Type B pancreatic cell (in vitro differentiated cells): ENCODE results near the gene SLC22A23. TPM values are rescaled to one million over a fixed set of nuclear protein-coding genes. Genes with fewer than 3 reads are reported as not detected.

Source experiments
- DNase-seq: peaks from one replicate; pipeline ENCODE4 v3.0.0; 2021; ENCODE audit warnings: mixed read lengths; ENCODE audit not compliant: unreplicated experiment; ENCODE audit errors: extremely low spot score
- H3K27ac Mint-ChIP-seq: 2 replicates; pipeline ENCODE4 v1.8.0; 2021; ENCODE audit warnings: mild to moderate bottlenecking, mixed read lengths
- H3K27me3 Mint-ChIP-seq: 2 replicates; pipeline ENCODE4 v1.8.0; 2021; ENCODE audit warnings: mixed read lengths
- H3K36me3 Mint-ChIP-seq: 2 replicates; pipeline ENCODE4 v1.8.0; 2021; ENCODE audit warnings: mixed read lengths
- H3K4me1 Mint-ChIP-seq: one replicate; pipeline ENCODE4 v1.8.0; 2021; ENCODE audit warnings: mixed read lengths; ENCODE audit not compliant: unreplicated experiment
- H3K4me3 Mint-ChIP-seq: 2 replicates; pipeline ENCODE4 v1.8.0; 2021; ENCODE audit warnings: mild to moderate bottlenecking, mixed read lengths
- H3K9me3 Mint-ChIP-seq: 2 replicates; pipeline ENCODE4 v1.8.0; 2021; ENCODE audit warnings: mixed read lengths
- total RNA-seq: library from RNA; stranded (reverse); gene quantifications from 2 replicates; pipeline ENCODE4 v1.2.1, GENCODE V29; 2021; ENCODE audit warnings: low replicate concordance
- TF ChIP-seq, protein P1 (sequence below): fragments of 200-600 bp; sonication (generic); conservative IDR thresholded peaks from 2 replicates; pipeline ENCODE4 v1.5.0; 2021; ENCODE audit warnings: antibody characterized with exemption, mild to moderate bottlenecking

Gene SLC22A23
- total RNA-seq, 1 donor from 2014 or later: 36.6 TPM

DNA sequence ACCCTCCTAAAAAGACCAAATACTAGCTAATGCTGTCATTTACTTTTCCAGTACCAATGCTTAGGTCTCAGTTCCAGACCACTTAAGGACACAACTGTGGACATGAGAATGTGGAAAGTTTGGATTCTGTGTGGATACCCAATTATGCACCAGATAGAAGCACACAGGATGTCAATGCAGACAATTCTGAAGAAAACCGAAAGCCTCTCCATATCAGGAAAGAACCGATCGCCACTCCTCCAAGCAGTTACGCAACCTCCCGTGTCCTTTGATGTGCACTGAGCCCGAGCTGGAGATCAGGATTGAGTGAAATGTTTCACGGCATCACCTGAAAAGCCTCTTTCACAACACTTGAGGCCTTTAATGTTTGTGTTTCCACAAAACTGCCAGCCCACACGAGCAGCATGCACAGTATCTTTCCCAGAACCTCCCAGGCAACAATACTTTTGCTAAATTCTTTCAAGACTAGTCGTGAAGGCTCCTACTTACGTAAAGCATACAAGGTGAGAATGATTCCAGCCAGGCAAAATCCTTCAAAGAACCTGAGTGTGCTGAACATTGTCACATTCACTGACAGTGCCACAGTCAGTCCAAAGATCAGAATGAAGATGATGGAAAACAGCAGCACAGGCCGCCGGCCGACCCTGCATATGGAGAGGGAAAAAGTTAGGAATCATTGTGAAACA is 47.0 kb downstream of the SLC22A23 start:
- Mint-ChIP-seq H3K9me3 (peaks cover 9% of the 10 kb centered on the region), H3K27ac (peak overlapping the region; percentile 87), H3K27me3 (no peaks in the 10 kb centered on the region), H3K4me1 (peaks cover 45% of the 10 kb centered on the region), H3K36me3 (peaks cover 39% of the 10 kb centered on the region), H3K4me3 (peak overlapping the region; percentile 57)
- DNase-seq: no peak
- TF ChIP-seq, protein P1, sequence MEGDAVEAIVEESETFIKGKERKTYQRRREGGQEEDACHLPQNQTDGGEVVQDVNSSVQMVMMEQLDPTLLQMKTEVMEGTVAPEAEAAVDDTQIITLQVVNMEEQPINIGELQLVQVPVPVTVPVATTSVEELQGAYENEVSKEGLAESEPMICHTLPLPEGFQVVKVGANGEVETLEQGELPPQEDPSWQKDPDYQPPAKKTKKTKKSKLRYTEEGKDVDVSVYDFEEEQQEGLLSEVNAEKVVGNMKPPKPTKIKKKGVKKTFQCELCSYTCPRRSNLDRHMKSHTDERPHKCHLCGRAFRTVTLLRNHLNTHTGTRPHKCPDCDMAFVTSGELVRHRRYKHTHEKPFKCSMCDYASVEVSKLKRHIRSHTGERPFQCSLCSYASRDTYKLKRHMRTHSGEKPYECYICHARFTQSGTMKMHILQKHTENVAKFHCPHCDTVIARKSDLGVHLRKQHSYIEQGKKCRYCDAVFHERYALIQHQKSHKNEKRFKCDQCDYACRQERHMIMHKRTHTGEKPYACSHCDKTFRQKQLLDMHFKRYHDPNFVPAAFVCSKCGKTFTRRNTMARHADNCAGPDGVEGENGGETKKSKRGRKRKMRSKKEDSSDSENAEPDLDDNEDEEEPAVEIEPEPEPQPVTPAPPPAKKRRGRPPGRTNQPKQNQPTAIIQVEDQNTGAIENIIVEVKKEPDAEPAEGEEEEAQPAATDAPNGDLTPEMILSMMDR: no peak

DNA sequence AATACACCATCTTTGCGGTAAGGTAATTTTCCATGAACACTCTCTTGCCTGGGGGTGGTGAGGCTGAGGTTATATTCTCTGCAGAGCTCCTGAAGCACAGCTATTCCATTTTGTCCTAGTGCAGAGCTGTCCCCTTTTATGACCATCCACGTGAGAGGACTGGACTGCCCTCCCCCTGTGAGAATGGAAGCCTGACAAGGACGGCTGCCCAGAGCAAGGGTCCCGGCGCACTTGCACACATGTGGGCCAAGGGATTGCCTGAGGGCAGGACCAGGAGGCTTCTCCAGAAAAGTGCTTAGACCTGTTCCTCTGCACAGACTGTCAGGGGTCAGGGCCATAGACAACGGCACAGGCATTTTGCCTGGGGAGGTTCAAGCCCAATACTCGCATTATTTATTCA is 48.2 kb downstream of the SLC22A23 start:
- no peak for DNase-seq
- H3K27ac Mint-ChIP-seq: peak overlapping the region; percentile 87
- TF ChIP-seq, protein P1: no peak
- H3K4me3 Mint-ChIP-seq: no peak overlapping the region
- peaks cover 9% of the 10 kb centered on the region for H3K9me3 Mint-ChIP-seq
- no peaks in the 10 kb centered on the region for H3K27me3 Mint-ChIP-seq
- H3K36me3 Mint-ChIP-seq: peaks cover 37% of the 10 kb centered on the region
- peaks cover 47% of the 10 kb centered on the region for H3K4me1 Mint-ChIP-seq

DNA sequence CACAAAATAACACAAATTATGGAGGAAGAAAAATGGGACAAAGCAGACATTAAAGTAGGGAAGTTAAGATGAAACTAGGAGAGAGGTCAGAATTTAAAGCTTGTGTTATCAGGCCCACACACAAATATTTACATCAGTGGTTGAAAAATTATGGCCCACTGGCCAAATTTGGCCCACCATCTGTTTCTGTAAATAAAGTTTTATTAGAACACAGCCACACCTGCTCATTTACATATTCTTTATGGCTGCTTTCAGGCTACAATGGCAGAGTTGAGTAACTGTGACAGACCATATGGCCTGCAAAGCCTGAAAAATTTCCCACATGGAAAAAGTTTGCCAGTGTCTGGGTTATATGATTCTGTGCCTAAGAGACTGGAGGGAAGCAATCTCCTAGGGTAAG is 49.0 kb downstream of the SLC22A23 start:
- H3K36me3 Mint-ChIP-seq: peaks cover 30% of the 10 kb centered on the region
- no peak overlapping the region for H3K27ac Mint-ChIP-seq
- H3K4me3 Mint-ChIP-seq: no peak overlapping the region
- H3K4me1 Mint-ChIP-seq: peaks cover 53% of the 10 kb centered on the region
- no peak for DNase-seq
- TF ChIP-seq, protein P1: no peak
- H3K9me3 Mint-ChIP-seq: peaks cover 8% of the 10 kb centered on the region
- no peaks in the 10 kb centered on the region for H3K27me3 Mint-ChIP-seq

DNA sequence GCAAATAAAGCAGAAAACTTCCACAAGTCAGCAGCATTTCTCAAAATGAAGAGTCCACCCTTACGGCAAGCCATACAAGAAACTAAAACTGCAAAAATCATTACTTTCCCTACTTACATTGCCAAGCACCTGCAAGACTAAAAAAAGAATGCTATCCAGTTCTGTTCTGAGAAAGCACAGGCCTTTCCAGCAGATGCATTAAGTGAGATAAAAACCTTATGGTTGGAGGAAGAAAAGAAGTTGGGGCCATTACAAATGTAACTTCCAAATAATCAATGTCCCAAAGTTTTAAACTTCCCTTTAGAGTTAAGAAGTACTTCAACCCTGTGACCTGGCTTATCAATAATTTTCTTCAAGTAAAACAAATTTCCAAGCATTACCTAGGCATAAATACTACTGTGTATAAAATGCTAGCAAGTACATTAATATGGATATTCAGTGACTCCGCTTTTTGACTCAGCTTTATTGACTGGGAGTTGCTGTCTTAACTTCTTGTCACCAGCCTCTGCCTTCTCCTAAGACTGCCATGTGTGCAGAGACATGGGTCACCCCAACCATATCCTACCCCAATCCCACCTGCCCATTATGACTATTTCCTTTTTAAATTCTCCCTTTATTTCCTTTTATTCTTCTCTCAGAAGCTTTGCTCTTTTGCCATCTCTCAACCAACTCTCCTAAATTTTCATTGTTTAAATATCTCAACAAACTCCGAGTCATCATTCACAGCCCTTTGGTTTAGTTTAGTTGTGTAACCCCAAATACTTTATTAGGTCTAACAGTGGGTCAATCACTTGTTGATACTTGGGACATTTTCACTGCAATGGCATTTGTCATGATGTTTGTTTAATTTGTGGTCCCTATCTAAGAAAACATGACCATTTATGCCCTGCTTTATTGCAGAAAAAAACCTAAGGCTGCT is 49.7 kb downstream of the SLC22A23 start:
- Mint-ChIP-seq H3K36me3 (peaks cover 30% of the 10 kb centered on the region), H3K9me3 (peaks cover 4% of the 10 kb centered on the region), H3K4me1 (peaks cover 58% of the 10 kb centered on the region), H3K4me3 (no peak overlapping the region), H3K27ac (peak overlapping the region; percentile 52), H3K27me3 (no peaks in the 10 kb centered on the region)
- TF ChIP-seq, protein P1: no peak
- DNase-seq: no peak

DNA sequence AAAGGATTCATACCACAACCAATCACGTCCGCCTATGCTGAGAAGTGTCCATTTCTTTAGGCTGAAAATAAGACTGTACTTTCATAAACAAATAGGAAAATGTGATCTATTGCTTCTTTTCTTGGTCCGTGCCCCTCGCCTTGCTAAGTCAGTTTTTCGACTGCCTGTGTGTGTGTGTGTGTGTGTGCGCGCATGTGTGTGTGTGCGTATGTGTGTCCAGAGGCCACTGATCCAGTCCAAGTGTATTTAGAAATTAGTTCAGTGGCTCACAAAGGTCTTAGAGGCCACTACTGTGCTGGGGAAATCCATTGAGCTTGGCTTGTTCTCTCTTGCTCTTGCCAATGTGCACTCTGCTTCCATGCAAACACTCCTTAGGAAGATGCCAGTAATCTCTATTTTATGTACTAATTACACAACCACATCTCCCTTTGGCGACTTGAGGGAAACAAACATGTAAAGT is 50.5 kb downstream of the SLC22A23 start:
- DNase-seq: no peak
- Mint-ChIP-seq H3K27ac (peak overlapping the region; percentile 52), H3K4me1 (peaks cover 65% of the 10 kb centered on the region), H3K36me3 (peaks cover 32% of the 10 kb centered on the region), H3K9me3 (peaks cover 9% of the 10 kb centered on the region), H3K27me3 (no peaks in the 10 kb centered on the region), H3K4me3 (peak overlapping the region; percentile 53)
- TF ChIP-seq, protein P1: no peak
